ENCODE results near the gene CTSV.
"Not testable (repeated sequence)": the region's sequence is repeated elsewhere in the genome, so short reads cannot be mapped to it uniquely, and the experiment has no call there.

Gene CTSV

GRCh38 chr9:97041898-97042297 is 3.0 kb upstream of the CTSV start:
- DNase-seq (ENCODE audit: low spot score), result no peak

DNA sequence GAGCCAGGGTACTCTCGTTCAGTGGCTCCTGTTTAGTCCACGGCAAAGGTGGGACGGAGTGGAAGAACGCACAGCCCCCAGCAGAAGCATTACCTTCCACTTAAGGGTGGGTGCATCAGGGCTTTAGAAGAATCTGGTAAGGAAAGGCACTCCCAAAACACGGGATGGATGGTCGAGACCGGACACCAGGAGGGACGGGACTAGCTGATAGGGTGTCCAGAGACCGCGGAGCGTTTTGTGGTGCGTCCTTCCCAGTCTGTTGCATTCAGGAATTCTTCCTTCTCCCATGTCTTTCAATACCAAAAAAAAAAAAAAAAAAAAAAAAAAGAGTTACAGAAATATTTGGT is 545 bp upstream of the CTSV start:
- peak; percentile 65 for DNase-seq (ENCODE audit: low spot score)

GRCh38 chr9:97023505-97023904 is 15.4 kb downstream of the CTSV start:
- not testable (repeated sequence) for DNase-seq (ENCODE audit: low spot score)

- DNase-seq (ENCODE audit: low spot score), result peak; percentile 48
These were observed 25.5 kb downstream of the CTSV start for GRCh38 chr9:97013151-97014132.

GRCh38 chr9:97012617-97013016 is 26.3 kb downstream of the CTSV start:
- DNase-seq (ENCODE audit: low spot score), result not testable (repeated sequence)

DNA sequence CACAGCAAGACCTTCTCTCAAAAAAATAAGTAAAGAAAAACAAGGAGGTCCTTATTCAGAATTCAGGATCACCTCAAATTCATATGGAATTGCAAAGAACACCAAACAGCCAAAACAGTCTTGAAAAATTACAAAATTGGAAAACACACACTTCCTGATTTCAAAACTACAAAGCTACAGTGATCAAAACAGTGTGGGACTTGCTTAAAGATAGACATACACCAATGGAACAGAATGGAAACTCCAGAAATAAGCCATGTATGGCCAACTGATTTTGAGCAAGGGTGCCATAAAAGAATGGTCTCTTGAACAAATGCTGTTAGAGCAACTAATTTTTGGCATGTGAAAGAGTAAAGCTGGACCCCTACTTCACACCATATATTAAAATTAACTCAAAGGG is 36.7 kb downstream of the CTSV start:
- not testable (repeated sequence) for DNase-seq (ENCODE audit: low spot score)

DNA sequence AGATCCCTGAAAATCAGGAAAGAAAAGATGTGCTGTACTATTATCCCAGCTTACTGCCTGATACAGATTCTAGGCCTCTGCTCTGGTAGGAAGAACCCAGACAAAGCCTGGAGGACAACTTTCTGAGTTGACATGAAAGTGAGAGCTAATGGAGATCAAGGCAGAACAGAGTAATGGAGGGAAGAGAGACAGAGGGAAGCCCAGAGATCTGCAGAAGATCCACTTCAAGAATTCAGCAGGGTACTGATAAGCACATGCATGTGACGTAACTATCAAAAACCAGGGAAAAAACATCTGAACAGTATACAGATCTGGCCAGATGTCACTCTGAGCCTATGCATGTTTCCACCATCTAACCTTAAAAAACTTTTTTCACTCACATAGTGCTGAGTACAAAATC is 37.6 kb downstream of the CTSV start:
- DNase-seq (ENCODE audit: low spot score), result not testable (repeated sequence)

DNA sequence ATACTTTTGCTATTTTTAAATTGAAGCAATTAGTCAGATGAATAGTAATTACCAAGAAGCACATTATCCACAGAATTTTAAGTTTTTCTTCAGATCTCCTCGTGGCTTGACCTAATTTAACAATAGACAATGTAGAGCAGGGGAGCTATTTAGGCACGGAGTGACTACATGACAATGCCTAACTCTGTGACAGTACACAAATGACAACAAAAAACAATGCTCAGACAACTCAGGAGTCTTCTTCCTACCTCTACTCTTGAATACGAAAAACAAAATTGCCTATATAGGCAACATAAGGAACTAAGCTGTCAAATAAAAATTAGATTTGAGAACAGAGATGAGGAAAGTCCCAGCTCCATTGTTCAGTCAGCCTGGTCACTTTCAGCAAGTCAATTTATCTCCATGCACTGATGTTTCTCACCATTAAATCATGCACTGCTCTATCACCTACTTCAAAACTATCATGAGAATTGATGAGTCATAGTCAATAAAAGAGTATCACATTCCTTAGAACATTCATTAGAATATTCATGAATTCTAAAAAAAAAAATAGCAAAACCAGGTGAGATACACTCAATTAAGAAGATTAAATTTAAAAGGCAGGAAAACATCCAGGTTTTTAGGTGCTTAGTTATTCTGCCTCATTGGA is 38.7 kb downstream of the CTSV start:
- not testable (repeated sequence) for DNase-seq (ENCODE audit: low spot score)

- not testable (repeated sequence) for DNase-seq (ENCODE audit: low spot score)
These were observed 39.2 kb downstream of the CTSV start for GRCh38 chr9:96999733-97000132.

GRCh38 chr9:96997009-96997701 is 41.8 kb downstream of the CTSV start:
- not testable (repeated sequence) for DNase-seq (ENCODE audit: low spot score)

GRCh38 chr9:96994531-96995016 is 44.4 kb downstream of the CTSV start:
- not testable (repeated sequence) for DNase-seq (ENCODE audit: low spot score)

- DNase-seq (ENCODE audit: low spot score), result not testable (repeated sequence)
These were observed 46.6 kb downstream of the CTSV start for GRCh38 chr9:96992303-96992702.

GRCh38 chr9:96989747-96990318 is 49.1 kb downstream of the CTSV start:
- DNase-seq (ENCODE audit: low spot score), result not testable (repeated sequence)

DNA sequence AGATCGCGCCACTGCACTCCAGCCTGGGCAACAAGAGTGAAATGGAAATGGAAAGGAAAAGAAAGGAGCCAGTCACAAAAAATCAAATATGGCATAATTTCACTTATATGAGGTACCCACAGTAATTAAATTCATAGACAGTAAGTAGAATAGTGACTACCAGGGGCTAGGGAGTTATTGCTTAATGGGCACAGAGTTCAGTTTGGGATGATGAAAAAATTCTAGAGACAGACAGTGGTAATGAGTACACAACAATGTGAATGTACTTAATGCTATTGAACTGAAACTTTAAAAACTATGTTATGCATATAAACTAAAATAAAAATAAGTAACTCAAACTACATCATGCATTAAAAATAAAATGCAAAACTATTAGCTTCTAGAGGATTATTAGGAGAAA is 54.1 kb downstream of the CTSV start:
- DNase-seq (ENCODE audit: low spot score), result not testable (repeated sequence)

DNA sequence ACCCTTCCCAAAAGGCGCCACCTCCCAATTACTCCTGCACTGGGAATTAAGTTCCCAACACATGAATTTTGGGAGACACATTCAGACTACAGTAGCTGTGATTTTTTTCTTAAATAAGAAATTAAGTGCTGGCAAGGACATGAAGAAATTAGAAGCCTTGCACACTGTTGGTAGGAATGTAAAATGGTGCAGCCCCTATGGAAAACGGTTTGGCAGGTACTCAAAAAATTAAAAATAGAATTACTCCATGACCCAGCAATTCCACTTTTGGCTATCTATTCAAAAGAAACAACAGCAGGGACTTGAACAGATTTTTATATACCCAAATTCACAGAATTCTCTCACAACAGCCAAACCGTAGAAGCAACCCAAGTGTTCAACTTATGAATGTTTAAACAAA is 54.8 kb downstream of the CTSV start:
- not testable (repeated sequence) for DNase-seq (ENCODE audit: low spot score)

- DNase-seq (ENCODE audit: low spot score), result not testable (repeated sequence)
These were observed 55.3 kb downstream of the CTSV start for GRCh38 chr9:96983496-96984122.
